GM19455 (cell line): Measurements from ENCODE around the gene OR7A5.
"Not testable (repeated sequence)": the region's sequence is repeated elsewhere in the genome, so short reads cannot be mapped to it uniquely, and the experiment has no call there.

Source experiments
- ATAC-seq: cut with Tn5 transposase; IDR thresholded peaks from one replicate; pipeline ENCODE4 v1.9.1; 2021; ENCODE audit not compliant: unreplicated experiment

OR7A5 gene

GRCh38 chr19:14835011-14835410, at the start of gene OR7A5, which contains the start of gene OR7C1:
Gene OR7A5 (minus strand): TSS chr19:14835185. CDS start chr19:14828241, 6,944 bp downstream.
Gene OR7C1 (minus strand): TSS chr19:14835185. CDS start chr19:14800136, 35,049 bp downstream.
- ATAC-seq: no peak

- ATAC-seq: no peak
Observed at GRCh38 chr19:14871619-14872230, 36.7 kb upstream of the OR7A5 start.

DNA sequence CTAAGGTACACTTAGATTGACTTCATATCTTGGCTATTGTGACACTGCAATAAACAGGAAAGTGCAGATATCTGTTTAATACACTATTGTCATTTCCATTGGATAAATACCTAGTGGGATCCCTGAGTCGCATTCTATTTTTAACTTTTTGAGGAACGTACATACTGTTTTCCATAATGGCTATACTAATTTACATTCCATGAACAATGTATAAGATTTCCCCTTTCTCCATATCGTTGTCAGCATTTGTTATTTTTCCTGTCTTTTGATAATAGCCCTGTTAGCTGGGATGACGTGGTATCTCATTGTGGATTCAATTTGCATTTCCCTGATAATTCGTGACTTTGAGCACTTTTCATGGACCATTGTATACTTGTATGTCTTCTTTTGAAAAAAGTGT, 33.5 kb upstream of the OR7A5 start:
- ATAC-seq: no peak

- ATAC-seq: no peak
Observed at GRCh38 chr19:14848822-14849221, 13.8 kb upstream of the OR7A5 start, which contains the start of gene OR7A10. Gene OR7A10 (minus strand): TSS chr19:14848922. CDS start chr19:14841877, 7,045 bp downstream.

DNA sequence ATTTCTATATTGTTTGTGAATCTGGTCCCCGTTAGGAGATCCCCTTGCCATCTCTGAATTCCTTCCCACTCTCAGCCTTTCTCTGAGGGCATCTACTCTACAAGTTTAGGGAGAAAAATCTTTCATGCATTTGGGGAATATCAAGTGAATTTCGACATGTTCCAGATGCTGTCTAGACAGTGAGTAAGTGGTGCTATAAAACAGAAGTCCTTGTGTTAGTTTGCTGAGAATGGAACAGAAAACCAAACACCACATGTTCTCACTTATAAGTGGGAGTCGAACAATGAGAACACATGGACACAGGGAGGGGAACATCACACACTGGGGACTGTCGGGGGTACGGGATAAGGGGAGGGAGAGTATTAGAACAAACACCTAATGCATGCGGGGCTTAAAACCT, 8.6 kb upstream of the OR7A5 start:
- no peak for ATAC-seq

GRCh38 chr19:14843169-14843568, 8.2 kb upstream of the OR7A5 start:
- no peak for ATAC-seq

- no peak for ATAC-seq
Observed at GRCh38 chr19:14840206-14840605, 5.2 kb upstream of the OR7A5 start.

- no peak for ATAC-seq
Observed at GRCh38 chr19:14837391-14837790, 2.4 kb upstream of the OR7A5 start.

DNA sequence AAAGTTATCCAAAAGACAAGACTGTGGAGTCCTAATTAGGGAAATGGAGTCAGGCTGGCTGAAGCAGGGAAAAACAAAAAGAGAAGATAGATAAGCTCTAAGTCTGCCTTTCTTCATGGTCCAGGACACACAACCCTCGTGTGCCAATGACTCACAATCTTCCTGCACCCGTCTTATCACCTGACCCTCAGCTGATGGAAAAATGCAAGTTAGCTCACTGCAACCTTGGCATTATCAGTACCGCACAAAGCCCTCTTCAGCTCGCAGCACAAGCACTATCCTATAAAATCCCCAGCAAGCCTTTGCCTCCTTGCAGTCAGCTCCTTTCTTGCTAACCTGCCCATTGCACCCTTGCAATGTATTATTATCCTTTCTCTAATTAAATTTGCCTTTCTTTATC, 4.3 kb downstream of the OR7A5 start:
- no peak for ATAC-seq

- no peak for ATAC-seq
Observed at GRCh38 chr19:14826006-14826405, 9.0 kb downstream of the OR7A5 start.

- no peak for ATAC-seq
Observed at GRCh38 chr19:14821937-14822336, 13.0 kb downstream of the OR7A5 start.

DNA sequence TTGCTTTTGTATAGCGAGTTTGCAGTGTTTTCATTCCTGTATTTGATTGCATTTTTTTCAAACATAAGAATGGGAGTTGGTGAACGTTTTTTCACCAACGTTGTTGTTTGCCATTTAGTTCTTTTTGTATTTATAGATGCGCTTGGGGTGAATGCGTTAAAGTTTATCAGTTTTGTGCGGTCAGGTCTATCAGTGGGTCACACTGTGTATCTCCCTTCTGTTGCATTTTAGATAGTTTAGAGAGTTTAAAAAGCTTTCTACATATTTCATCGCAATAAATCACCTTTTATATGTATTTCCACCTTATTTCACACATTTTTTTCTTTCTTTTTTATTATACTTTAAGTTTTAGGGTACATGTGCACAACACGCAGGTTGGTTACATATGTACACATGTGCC, 16.4 kb downstream of the OR7A5 start:
- ATAC-seq: no peak

GRCh38 chr19:14817052-14817451, 17.9 kb downstream of the OR7A5 start:
- ATAC-seq: no peak

DNA sequence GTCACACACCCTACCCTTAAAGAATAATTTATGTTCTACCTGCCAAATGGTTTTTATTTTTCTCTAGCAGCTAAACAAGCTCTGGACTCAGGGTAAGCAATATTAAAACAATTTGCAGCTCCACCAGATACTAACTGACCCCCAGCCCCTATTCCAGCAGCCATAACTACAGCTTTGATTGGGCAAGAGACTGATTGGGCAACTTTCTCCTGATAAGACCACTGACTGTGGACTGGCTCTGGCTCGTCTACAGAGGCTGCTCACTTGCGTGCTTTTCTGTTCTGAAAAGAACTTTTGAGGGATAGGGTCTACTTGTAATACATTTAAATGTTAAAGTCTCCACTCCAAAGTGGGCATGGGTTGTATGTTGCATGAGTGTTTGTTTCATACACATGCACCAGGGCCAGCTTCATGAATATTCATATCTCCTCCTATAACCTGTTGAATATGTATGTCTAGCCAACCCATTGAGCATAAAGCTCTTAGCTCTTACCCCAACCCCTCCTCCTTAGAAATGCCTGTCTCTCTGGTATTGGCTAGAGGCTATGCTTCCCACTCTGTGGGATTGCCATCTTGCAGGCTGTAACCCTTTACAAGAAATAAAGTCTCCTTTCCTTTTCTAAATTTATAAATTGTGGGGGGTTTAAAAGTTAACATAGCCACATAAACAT, 19.9 kb downstream of the OR7A5 start:
- no peak for ATAC-seq

DNA sequence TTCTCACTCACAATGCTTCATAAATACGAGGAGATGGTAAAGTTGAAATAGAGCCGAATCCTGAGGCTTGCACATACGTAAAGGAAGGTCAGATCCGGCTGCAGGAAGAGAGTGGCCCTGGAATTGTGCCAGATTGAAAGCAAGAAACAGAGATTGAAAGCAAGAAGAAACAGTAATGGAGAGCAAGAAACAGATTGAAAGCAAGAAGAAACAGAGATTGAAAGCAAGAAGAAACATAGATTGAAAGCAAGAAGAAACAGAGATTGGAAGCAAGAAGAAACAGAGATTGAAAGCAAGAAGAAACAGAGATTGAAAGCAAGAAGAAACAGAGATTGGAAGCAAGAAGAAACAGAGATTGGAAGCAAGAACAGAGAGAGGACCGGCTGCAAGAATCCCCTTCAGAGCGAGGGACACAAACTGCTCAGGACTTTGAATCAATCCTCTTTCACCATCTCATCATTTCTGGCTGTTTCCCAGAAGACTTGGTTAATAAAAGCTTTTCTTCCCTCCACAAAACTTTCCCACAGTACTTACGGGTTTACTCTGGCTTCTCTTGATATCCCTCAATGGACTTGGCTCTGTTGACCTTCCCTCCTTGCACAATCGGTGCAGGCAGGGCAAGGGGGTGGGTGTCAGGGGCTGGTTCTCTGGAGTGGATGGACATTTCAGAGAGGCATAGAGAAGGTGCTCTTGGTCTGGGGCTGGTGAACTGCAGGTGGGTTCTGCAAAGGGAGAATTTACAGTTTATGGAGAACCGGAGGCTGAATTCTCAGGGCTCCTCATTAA, 25.5 kb downstream of the OR7A5 start:
- no peak for ATAC-seq

DNA sequence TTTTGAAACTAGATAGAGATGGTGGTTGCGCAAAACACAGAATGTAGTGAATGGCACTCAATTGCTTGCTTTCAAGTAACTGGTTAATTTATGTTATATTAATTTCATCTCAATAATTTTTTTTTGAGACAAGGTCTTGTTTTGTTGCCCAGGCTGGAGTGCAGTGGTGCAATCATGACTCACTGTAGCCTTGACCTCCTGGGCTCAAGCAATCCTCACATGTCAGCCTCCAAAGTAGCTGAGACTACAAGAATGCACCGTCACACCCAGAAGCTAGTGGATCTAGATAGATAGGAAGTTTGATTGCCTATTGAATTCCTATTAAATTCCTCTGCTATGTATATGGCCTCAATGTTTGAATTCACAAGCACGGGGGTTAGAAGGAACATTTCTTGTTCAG, 30.2 kb downstream of the OR7A5 start:
- ATAC-seq: no peak

DNA sequence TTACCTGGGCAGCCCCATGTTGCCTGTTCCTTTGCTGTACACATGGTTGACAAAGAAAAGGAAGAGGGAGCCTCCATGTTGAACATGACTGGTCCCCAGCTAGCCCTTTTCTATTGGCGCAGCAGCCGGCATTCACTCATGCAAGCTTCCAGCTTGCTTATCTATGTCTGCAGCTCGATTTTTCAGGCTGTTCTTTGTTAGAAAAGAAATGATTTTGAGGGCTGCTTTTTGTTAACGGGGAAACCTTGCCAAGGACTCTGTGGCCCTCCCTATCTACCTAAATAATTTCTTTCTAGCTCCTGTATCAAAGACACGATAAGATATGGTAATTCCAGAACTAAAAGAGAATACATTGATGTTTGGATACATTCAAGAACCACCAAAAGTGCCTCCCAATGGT, 36.2 kb downstream of the OR7A5 start:
- ATAC-seq: no peak

- no peak for ATAC-seq
Observed at GRCh38 chr19:14796021-14796420, 39.0 kb downstream of the OR7A5 start.

DNA sequence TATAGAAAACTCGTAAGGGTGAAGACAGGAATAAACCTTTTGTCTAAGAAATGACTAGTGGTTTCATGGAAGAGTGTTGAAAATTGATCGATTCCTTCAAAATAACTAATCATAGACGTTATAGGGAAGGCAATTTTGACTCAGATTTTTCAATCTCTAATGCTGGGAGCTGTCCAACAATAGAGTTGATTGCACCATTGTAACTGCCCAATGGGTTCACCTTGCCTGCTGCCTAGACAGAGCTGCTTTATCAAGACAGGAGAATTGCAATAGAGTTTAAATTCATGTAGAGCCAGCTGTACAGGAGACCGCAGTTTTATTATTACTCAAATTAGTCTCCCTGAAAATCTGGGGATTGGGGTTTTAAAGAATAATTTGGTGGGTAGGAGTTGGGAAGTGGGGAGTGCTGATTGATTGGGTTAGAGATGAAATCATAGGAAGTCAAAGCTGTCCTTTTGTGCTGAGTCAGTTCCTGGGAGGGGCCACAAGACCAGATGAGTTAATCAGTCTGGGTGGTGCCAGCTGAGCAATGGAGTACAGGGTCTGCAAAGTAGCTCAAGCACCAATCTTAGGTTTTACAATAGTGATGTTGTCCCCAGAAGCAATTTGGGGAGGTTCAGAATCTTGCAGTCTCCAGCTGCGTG, 39.8 kb downstream of the OR7A5 start:
- ATAC-seq: no peak

GRCh38 chr19:14792250-14792649, 42.7 kb downstream of the OR7A5 start:
- ATAC-seq: not testable (repeated sequence)

DNA sequence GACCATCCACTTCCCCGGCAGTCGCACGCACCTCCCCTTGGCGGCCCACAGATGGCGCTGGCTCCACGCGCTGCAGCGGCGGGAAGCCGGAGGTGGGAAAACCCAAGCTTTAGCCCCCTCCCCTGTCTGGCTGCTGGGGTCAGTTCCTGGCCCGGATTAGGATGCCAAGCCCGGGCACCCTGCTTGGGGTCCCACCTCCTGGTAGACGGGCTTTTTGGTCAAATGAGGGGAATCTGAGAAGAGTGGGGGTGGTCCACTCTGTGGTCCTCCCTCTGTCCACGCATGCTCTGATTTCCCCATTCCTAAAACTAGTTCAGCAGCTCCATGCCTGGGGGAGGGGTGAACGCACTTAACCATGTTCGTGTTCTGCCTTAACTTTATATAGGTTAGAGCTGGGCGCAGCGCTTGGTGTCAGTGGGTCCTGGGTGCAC, 48.5 kb downstream of the OR7A5 start:
- no peak for ATAC-seq
